ENCODE results near the gene GPR21.

The GPR21 gene

DNA sequence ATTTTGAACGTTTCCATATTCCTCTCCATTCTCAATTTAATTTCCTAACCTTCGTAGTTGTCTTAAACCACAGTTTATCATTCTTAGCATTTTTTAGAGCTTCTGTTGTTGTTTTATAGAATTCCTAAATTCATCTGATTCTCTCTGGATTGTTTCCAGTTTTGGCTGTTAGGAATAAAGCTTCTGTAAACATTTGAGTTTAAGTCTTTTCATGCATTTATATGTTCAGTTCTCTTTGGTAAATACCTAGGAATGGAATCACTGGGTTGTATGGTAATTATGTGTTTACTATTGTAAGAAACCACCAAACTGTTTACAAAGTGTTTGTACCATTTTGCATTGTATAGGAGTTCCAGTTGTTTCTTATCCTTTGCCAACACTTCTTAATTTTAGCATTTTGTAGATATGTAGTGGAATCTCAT is 29.7 kb downstream of the GPR21 start:
- no peak for DNase-seq (ENCODE audit: low read depth in 2 of 3, low spot score in 1 of 3)

DNA sequence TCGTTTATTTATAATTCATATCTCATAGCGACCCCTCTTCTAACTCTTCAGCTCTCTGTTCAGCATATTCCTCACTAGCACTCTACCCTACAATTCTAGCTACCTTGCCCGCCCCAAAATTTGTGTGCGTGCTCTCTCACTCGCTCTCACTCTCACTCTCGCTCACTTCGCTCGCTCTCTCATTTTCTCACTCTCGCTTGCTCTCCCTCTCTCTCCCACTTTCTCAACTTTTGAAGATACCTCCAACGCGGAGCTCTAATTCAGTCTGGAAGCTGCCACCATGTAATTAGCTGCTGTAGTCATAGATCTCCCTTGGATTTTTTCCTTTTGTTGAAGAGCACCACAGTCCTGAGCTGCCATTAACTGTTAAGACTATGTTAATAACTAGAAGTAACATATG is 30.4 kb downstream of the GPR21 start:
- DNase-seq (ENCODE audit: low read depth in 2 of 3, low spot score in 1 of 3): no peak

DNA sequence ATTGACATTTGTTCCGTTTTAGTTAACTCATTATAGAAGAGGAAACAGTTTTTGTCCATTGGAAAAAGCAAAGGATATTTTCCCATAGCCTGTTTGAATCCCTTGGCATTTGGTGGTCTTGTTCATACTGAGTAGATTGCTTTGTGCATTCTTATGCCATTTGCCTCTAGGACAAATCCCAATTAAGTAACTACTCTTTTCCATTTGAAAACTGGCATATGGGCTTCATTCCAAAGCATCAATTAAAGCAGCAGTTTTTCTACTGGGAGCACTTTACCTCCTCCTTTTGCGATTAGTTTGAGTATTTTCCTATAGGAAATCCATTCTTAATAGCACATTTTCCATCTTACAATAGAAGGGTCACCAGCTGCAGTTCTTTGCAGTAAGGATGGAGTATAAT is 31.2 kb downstream of the GPR21 start:
- no peak for DNase-seq (ENCODE audit: low read depth in 2 of 3, low spot score in 1 of 3)

DNA sequence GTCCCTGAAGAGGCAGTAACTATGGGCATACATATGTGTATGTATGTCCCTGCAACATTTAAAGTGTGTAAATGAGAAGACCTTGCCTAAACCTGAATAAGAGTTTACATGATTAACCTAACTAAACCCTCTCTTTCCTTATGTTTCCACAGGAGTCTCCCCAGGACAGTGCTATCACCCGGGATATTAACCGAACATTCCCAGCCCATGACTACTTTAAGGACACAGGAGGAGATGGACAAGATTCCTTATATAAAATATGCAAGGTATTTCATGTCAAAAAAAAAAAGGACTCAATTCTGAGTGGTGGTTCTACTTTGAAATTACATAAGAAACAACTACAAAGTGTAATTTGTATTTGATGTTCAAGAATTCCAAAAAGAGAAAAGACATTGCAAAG is 31.7 kb downstream of the GPR21 start:
- DNase-seq (ENCODE audit: low read depth in 2 of 3, low spot score in 1 of 3): no peak

DNA sequence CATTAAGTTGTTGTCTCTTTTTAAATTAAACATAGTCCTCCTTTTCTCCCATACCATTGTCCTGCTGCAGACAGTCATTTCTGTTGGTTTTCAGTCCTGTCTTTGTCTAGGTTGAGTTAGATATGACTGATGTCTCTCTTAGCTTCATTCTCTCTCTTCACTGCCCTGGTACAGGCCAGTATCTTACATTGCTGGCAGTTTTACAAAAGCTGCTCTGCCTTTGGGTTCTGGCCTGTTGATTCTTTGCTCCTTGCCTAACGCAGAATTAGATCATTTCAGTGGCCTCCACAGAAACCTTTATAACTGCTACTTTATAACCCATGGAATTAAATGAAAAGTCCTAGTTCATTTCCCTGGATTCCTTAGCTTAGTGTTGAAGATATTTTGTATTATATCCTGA is 33.7 kb downstream of the GPR21 start:
- DNase-seq (ENCODE audit: low read depth in 2 of 3, low spot score in 1 of 3): no peak

DNA sequence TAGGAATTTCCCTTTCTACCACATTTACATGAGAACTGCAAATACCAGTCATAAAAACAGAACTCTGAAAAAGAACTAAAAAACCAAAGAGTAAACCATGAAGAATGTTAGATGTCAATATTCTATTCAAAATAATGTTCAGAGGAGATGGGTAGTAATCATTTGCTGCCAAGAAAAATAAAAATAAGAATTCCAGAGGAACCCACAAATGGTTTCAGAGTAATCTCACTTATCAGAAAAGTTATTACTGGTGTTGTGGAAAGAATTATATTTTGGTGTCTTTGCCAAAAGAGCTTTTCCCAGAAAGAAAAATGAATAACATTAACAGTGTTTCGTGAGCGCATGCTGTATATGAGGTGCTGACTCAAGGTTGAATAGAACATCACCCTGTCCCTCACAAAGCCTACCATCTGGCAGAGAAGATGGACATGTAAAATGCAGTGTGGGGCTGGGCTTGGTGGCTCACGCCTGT is 35.6 kb downstream of the GPR21 start:
- DNase-seq (ENCODE audit: low read depth in 2 of 3, low spot score in 1 of 3): no peak

DNA sequence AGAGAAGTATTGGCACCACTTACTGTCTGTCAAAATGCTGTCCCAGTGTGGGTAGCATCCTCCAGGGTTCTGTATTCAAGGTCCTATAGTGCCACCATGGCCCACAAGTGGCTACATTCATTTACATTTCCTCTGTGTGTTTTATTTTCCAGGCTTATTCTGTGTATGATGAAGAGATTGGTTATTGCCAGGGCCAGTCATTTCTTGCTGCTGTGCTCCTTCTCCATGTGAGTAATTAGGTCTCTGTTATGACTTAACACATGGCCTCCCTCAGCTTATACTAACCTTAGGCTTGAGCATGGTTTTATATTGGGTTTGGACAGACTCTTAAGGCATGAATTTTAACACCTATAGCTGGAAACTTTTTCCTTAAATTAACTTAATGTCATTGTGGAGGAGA is 36.7 kb downstream of the GPR21 start:
- DNase-seq (ENCODE audit: low read depth in 2 of 3, low spot score in 1 of 3): no peak

DNA sequence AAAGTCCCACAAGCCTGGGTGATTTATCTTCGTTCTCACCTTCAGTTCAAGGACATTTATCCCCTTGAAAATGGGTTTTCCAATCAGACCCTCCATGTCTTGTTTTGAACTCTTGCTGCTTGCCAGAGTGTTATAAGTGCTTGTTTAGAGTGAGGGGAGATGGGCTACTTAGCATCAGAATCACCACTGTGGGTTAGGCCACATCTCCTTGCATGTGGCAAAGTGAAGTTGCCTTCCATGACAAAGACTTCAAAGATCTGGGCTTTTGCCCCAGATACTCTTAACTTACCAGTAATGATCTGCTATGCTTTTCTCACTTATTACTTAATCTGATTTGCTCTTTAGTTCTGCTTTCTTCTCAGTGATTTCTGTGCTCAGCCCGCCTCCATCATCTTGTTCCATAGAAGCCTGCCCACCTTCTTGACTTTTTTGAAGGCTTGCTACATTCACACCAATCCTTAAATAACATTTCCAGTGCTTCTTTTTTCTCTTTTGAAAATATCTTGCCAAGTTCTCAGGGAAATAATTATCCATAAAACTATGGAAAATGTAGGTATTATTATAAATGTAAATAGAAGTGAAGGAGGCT is 39.0 kb downstream of the GPR21 start:
- no peak for DNase-seq (ENCODE audit: low read depth in 2 of 3, low spot score in 1 of 3)

DNA sequence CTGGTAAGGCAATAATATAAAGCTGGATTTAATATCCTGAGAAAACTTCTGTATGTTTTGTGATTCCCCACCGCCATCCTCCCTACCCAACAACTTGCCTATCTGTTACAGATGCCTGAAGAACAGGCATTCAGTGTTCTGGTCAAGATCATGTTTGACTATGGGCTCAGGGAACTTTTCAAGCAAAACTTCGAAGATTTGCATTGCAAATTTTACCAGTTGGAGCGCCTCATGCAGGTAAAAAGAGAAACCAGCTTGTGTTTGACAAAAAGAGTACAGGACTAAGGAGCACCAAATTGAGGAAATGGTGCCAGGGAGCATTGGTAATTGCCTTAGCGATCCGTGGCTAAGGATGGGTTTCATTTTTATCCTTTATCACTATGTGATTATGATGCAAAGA is 40.0 kb downstream of the GPR21 start:
- no peak for DNase-seq (ENCODE audit: low read depth in 2 of 3, low spot score in 1 of 3)

DNA sequence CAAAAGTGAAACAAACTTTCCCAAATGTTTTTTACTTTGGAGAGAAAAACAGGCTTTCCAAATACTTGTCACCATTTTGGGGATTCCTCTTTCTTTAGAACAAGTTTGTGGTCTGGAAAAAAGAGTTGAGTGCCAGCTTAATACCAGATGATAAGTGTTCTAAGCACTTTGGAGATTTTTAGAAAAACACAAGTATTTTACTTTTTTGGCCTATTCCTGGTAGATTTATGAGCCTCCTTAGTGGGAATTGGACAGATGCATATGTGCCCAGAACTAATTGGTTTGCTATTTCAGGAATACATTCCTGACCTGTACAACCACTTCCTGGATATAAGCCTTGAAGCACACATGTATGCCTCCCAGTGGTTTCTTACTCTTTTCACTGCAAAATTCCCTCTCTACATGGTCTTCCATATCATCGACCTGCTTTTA is 40.5 kb downstream of the GPR21 start:
- DNase-seq (ENCODE audit: low read depth in 2 of 3, low spot score in 1 of 3): no peak

DNA sequence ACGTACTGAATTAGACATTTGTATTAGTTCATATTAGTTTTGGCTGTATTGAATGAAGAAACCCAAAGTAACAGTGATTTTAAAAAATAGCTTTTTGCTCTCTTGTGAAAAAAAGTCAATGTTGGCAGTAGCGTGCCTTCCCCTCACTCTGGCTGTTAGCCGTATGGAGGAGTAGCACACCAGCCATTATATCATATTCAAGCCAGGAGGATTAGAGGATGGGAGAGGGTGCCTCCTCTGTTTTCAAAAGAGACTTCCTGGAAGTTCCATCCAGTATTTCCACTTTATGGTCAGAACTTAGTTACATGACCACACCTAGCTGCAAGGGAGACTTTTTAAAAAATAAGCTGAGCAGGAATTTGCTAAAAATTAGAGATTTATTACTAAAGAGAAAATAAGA is 41.2 kb downstream of the GPR21 start:
- no peak for DNase-seq (ENCODE audit: low read depth in 2 of 3, low spot score in 1 of 3)

DNA sequence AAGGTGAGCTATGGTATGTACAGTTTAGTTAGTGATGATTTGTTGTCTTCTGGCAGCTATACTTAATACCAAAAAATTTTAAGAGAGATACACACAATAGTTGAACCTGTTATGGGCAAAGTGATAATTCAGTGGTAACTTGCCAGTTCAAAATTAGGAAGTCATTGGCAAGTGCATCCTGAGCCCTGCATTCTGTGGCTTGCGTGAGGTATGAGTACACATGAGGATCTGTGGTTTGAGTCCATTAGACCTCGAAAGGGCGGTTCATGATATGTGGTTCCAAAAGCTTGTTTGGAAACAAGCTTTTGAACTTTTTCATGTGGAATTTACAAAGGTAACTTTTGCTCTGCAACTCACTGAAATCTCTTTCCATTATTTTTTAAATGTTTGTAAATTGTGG is 47.0 kb downstream of the GPR21 start:
- no peak for DNase-seq (ENCODE audit: low read depth in 2 of 3, low spot score in 1 of 3)

DNA sequence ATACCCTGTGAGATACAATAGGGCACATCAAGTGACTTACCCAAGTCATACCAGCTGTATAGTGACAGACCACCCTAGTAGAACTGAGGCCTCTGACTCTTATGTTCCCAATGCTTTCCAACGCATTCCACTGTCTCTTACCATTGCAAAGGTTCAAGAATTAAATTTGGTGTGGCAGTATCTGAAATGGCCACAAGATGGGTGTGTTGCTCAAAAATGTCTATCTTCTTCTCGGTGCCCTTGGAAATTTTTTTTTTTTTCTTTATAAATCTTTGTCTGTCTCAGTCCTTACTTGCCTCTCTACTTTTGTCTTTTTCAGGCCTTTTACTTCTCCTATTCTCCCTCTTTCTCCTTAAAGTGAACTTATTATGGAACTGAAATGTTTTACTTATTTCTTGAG is 48.4 kb downstream of the GPR21 start:
- peak in 1 of 3 donors; percentile 21 for DNase-seq (ENCODE audit: low read depth in 2 of 3, low spot score in 1 of 3)

DNA sequence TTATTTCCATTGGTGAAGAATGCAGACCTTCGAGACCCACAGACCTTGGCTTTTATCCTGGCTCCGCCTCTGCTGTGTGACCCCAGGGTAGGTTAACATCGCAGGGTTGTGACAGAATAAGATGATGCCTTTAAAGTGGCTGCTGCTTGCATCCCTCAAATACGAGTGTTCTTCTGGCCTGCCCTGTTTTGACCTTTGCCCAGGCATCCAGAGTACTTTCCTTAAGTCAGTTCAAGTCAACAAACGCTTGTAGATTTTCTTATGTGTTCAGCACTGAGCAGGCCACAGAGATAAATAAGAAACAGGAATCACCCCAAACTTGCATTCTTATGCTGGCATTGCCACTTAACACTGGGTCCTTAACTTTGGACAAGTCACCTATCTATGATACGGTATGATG is 50.2 kb downstream of the GPR21 start:
- no peak for DNase-seq (ENCODE audit: low read depth in 2 of 3, low spot score in 1 of 3)

DNA sequence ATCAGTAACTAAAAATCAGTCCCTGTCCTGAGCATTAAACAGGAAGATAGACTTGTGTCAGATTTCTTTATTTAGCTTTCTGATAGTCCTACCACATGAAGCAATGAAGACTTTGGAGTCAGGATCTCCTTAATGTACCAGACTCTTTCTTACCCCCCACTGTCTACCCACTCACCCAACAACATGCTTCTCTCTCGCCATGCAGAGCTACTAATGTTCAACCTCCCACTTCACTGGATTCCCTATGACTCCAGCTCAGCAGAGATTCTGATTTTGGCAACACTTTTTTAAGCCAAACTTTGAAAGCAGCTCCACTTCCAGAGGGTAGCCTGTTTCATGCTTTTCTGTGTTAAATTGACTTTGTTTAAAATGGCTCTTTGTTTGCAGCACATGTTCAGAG is 50.8 kb downstream of the GPR21 start:
- DNase-seq (ENCODE audit: low read depth in 2 of 3, low spot score in 1 of 3): no peak

All from stimulated activated CD4-positive, alpha-beta T cell treated with anti-CD3 and anti-CD28 coated beads, Interleukin-12 subunit alpha, Interleukin-12 subunit beta, amount 100 ng/mL, for 48 hours (primary cell).